Measurements from ENCODE around the gene AIMP2. TPM values are rescaled to one million over a fixed set of nuclear protein-coding genes. Genes with fewer than 3 reads are reported as not detected.

The AIMP2 gene
- total and polyA plus RNA-seq, 2 of the 4 experiments (the other 2 are of a cell fraction) = 57.5 to 58.6 TPM

- H4K91ac ChIP-seq (ENCODE audit: insufficient read depth, low read depth, low read length) = no peak overlapping the region
- TF ChIP-seq BHLHE40 (IDR thresholded peaks at IDR 0.05; ENCODE audit: low read depth, low read length) (no peak), CHD1 (IDR thresholded peaks at IDR 0.05; ENCODE audit: low read depth, low read length) (no peak), SMC3 (IDR thresholded peaks at IDR 0.05; ENCODE audit: low read depth, low read length) (no peak), ELK1 (IDR thresholded peaks at IDR 0.05; ENCODE audit: borderline replicate concordance, low read depth, low read length) (no peak)
- no peak overlapping the region for H2BK5ac ChIP-seq (ENCODE audit: low read depth, low read length, poor library complexity, severe bottlenecking)
- H3K4ac ChIP-seq (ENCODE audit: low read depth, low read length) = no peak overlapping the region
- H3K56ac ChIP-seq (ENCODE audit: extremely low read depth, insufficient read depth, low read length) = no peak overlapping the region
- intact Hi-C loops (cut with micrococcal nuclease) (no loop called here), dilution Hi-C loops (cut with HindIII; ENCODE audit: low sequenced_read_pairs, unreplicated experiment) (no loop called here), in situ Hi-C loops (cut with MboI; ENCODE audit: low sequenced_read_pairs) (no loop called here)
- H2BK120ac ChIP-seq (ENCODE audit: low read depth, low read length) = no peak overlapping the region
- no peak overlapping the region for H2AK5ac ChIP-seq (ENCODE audit: low read depth, low read length)
- no peaks in the 10 kb centered on the region for H3K4me1 ChIP-seq (ENCODE audit: control insufficient read depth, insufficient read depth, low read length)
- H3K4me2 ChIP-seq (ENCODE audit: low read depth, low read length) = no peak overlapping the region
- no peak overlapping the region for H3K18ac ChIP-seq (ENCODE audit: low read depth, low read length)
- no peak overlapping the region for H3K9ac ChIP-seq (ENCODE audit: low read depth, low read length)
- H3K9me3 ChIP-seq (ENCODE audit: control insufficient read depth, insufficient read depth, low read length) = no peaks in the 10 kb centered on the region
- no peak overlapping the region for H2BK15ac ChIP-seq (ENCODE audit: low read depth, low read length)
- DNase-seq (no peak), ATAC-seq (ENCODE audit: low read depth) (no peak)
- POLR2A ChIA-PET (ENCODE audit: unreplicated experiment) = no interaction called here
- no peak overlapping the region for H4K8ac ChIP-seq (ENCODE audit: low read depth in 2 of 2, low read length in 2 of 2)
- no peaks in the 10 kb centered on the region for H3K9me1 ChIP-seq (ENCODE audit: insufficient read depth, low read length)
- CTCF ChIA-PET = no interaction called here
- no peak overlapping the region for H3K14ac ChIP-seq (replicated peaks; ENCODE audit: low read depth, low read length)
- H3K23ac ChIP-seq (ENCODE audit: low read depth, low read length) = no peak overlapping the region
- no CpG with 5 or more reads among the region's 3 CpGs for WGBS, 2 experiments (ENCODE audit: extremely low coverage in 2 of 2, insufficient read length in 1 of 2)
- no peak overlapping the region for H3K27ac ChIP-seq (ENCODE audit: insufficient read depth, low read length)
- no peak overlapping the region for H2BK20ac ChIP-seq (ENCODE audit: low read depth, low read length)
- H3K4me3 ChIP-seq (ENCODE audit: insufficient read depth, low read depth, low read length) = no peak overlapping the region
- no peaks in the 10 kb centered on the region for H4K20me1 ChIP-seq (ENCODE audit: insufficient read depth, low read length)
- no peaks in the 10 kb centered on the region for H3K27me3 ChIP-seq (ENCODE audit: control insufficient read depth, insufficient read depth, low read length)
- no peak overlapping the region for H2AK9ac ChIP-seq (replicated peaks; ENCODE audit: low read depth, low read length, poor library complexity)
- H4K5ac ChIP-seq (ENCODE audit: low read depth, low read length) = no peak overlapping the region
- H3K79me1 ChIP-seq (ENCODE audit: low read depth in 1 of 2, low read length in 2 of 2) = no peaks in the 10 kb centered on the region
- no peaks in the 10 kb centered on the region for H3K36me3 ChIP-seq (ENCODE audit: control insufficient read depth, insufficient read depth, low read length)
- H2AFZ ChIP-seq (replicated peaks; ENCODE audit: low read length, poor library complexity) = no peak overlapping the region
- BruUV-seq (replicated peaks) = no TSS peak
Observed at GRCh38 chr7:6071406-6071805, 62.3 kb downstream of the AIMP2 start.

Small RNA genes within 50 kb of the gene (microRNA-seq; reads per million reads assigned to microRNA genes)
- gene RF00019 (ENCODE audit: insufficient read depth, insufficient read length) = not detected
- gene RNU6-218P (ENCODE audit: insufficient read depth, insufficient read length) = not detected
- not detected for gene SNORA80D (ENCODE audit: insufficient read depth, insufficient read length)

Small RNA genes within 50 kb of the gene (small RNA-seq; reads per million reads assigned to genes)
- 0 reads per million in 5 experiments for gene RF00019
- gene RNU6-218P = 0 reads per million in 5 experiments
- 0 to 13.6 (median 0.15) reads per million in 5 experiments for gene SNORA80D

Other genes starting within 250 kb of the AIMP2 start
- gene RNF216, start 227.6 kb upstream of the AIMP2 start, total RNA-seq (2012; rRNA removed) = 26.9 and 30.1 TPM in 2 replicates
- gene RNF216, start 227.6 kb upstream of the AIMP2 start, polyA plus RNA-seq (2012; rRNA removed) = 23.0 and 24.8 TPM in 2 replicates
- not detected in 2 replicates for gene OCM, start 128.5 kb upstream of the AIMP2 start, total RNA-seq (2012; rRNA removed)
- gene OCM, start 128.5 kb upstream of the AIMP2 start, polyA plus RNA-seq (2012; rRNA removed) = not detected in 2 replicates
- 28.7 and 40.3 TPM in 2 replicates for gene CCZ1, start 110.5 kb upstream of the AIMP2 start, total RNA-seq (2012; rRNA removed)
- gene CCZ1, start 110.5 kb upstream of the AIMP2 start, polyA plus RNA-seq (2012; rRNA removed) = 20.5 and 25.4 TPM in 2 replicates
- under 0.01 TPM in 1 of 2 replicates, not detected in the other for gene RSPH10B, start 38.6 kb upstream of the AIMP2 start, total RNA-seq (2012; rRNA removed)
- gene RSPH10B, start 38.6 kb upstream of the AIMP2 start, polyA plus RNA-seq (2012; rRNA removed) = not detected in 2 replicates
- 14.3 and 16.9 TPM in 2 replicates for gene PMS2, start 223 bp upstream of the AIMP2 start, total RNA-seq (2012; rRNA removed)
- 5.5 and 6.8 TPM in 2 replicates for gene PMS2, start 223 bp upstream of the AIMP2 start, polyA plus RNA-seq (2012; rRNA removed)
- under 0.01 and 0.36 TPM in 2 replicates for gene ANKRD61, start 22.1 kb downstream of the AIMP2 start, total RNA-seq (2012; rRNA removed)
- gene ANKRD61, start 22.1 kb downstream of the AIMP2 start, polyA plus RNA-seq (2012; rRNA removed) = 0.17 and 0.32 TPM in 2 replicates
- gene EIF2AK1, start 49.9 kb downstream of the AIMP2 start, total RNA-seq (2012; rRNA removed) = 35.1 and 53.9 TPM in 2 replicates
- gene EIF2AK1, start 49.9 kb downstream of the AIMP2 start, polyA plus RNA-seq (2012; rRNA removed) = 57.9 and 60.8 TPM in 2 replicates
- gene USP42, start 95.7 kb downstream of the AIMP2 start, total RNA-seq (2012; rRNA removed) = 1.8 and 2.2 TPM in 2 replicates
- gene USP42, start 95.7 kb downstream of the AIMP2 start, polyA plus RNA-seq (2012; rRNA removed) = 4.0 TPM in 2 replicates